Stimulated activated CD4-positive, alpha-beta T cell treated with anti-CD3 and anti-CD28 coated beads, Interleukin-2, amount 100 ng/mL, for 48 hours (primary cell): ENCODE measurements around the gene MLYCD.
"Not testable (repeated sequence)": the region's sequence is repeated elsewhere in the genome, so short reads cannot be mapped to it uniquely, and the experiment has no call there.

Experiments used
- DNase-seq, 2 donors: peaks; one replicate each; pipeline ENCODE4 v3.0.0-alpha.2; 2020

Gene MLYCD

DNA sequence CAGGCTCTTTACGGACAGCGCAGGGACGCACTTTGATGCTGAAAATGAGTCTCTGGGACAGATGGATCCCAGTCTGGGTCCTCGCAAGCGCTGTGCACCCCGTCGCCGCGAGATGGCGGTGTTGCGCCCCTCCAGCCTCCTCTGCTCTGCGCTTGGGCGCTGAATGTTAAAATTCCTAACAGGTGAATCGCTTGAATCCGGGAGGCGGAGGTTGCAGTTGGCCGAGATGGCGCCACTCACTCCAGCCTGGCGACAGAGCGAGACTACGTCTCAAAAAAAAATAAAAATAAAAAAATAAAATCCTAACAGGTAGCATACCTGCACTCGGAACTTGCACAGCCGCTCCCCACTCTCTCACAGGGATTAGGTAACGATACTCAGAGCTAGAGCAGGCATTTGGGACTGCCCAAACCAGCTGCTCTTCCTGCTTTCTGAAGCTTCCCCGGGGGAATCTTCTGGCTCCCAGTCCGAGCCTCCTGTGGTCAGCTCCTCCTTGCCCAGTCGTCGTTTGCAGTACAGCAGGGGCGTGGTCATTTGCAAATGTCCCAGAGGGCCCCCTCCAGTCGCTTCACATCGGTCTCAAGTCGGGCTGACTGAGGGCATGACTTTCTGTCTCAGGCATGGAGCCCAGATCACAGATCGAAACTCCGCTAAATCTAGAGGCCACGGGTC is 27.9 kb downstream of the MLYCD start:
- peak; percentile 64 to 76 for DNase-seq

DNA sequence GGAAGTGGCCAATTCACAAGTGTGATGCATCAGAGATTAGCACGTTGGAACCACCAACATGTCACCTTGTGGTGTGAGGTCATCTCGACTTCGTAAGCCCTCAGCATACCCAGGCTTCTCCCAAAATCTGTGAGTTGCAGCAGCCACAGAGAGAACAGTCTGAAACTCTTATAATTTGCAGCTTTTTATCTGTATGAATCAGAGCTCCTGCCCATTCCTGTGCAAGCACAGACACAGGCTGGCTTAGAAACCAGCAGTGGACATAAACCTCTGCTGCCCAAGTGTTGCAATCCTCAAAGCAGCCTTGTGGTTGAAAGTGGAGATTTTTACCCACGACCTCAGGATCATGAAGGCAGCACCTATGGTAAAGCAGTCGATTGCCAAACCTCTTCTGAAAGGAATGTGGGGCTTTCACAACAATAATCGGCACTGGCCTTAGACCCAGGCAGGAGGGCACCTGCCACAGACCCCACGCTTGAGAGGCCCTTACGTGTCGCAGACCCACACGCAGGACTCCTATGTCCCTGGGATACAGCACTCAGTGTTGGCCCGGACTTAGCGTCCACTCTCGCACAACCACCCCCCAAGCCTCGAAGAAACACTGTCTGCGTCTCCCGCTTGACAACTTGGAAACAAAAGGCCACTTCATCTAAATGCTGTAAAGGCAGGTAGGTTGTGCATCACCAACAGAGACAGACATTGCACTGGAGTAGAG is 29.6 kb downstream of the MLYCD start:
- DNase-seq = no peak

DNA sequence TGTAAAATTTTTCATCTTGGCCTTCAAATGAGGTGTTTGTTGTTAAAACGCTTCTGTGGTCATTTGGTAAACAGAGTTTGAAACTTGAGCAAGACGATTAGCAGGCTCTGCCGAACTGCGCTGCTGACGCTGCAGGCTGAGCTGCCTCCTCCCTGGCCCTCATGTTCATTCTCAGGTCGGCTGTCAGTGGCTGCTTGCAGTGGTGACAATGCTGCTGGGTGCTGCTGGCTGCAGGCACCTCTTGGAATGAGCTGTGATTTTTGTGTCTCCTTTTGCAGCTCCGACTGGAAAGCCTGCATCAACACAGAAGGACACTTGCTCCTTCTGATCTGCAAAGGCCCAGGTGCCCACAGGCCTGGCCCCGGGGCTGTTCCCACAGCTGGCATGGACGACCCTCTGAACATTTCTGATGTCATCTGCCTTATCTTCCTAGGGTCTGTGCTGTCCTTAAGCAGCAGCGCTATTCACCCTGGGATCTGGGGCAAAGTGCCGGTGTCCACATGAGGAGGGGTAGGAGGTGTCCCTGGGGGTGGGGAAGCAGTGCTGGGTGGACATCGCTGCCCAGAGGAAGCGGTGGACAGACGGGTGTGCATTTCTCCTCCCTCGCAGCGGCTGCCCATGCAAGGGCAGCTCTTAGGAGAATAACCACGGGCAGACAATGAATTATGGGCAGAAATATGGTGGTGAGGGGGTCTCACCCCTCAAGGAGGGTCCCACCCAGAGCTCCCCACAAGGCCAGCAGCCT is 31.1 kb downstream of the MLYCD start:
- no peak for DNase-seq

DNA sequence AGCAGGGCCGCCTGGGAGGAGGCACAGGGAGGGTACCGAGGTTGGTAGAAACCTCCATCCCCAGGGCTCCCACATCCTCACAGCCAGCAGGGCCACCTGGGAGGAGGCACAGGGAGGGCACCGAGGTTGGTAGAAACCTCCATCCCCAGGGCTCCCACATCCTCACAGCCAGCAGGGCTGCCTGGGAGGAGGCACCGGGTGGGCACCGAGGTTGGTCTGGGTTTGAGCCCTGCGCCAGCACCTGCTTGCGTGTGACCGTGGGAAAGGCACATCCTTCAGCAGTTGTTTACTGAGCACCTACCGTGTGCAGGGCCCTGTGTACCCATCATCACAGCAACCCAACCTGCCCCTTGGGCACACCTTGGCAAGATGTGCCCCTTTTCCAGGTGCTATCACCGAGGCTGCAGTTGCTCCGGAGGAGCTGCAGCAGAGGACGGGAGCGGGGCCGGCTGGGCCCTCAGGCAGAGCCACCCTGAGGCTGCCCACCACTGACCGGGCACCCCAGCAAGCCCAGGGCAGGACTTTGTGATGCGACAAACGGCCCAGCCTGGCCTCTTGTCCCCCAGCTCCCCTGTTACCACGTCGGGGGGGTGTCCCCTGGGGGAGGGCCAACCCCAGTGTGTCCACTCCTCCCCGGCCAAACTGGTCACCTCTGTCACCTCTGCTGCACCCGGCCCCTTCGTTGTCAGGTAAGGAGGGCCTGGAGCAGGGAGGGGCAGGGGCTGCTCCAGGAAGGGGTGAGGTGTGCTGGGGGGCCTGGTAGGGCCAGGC is 32.0 kb downstream of the MLYCD start:
- no peak for DNase-seq

DNA sequence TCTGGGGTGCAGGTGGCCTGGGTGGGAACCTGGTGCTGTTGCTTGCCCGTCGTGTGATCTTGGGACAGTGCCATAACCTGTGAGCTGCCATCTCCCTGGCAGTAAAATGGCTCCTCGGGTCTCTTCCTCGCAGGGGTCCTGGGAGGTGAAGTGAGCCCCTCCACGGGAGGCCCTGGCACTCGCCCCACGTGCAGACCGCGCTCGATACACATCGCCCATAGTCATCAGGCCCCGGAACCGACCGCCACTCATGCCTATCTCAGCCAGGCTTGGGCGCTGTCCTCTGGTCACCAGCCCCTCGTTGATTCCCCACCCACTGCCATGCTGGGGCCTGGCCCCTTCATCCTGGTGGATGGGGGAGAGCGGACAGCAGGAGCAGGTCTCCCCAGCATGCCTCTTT is 32.6 kb downstream of the MLYCD start:
- no peak for DNase-seq

DNA sequence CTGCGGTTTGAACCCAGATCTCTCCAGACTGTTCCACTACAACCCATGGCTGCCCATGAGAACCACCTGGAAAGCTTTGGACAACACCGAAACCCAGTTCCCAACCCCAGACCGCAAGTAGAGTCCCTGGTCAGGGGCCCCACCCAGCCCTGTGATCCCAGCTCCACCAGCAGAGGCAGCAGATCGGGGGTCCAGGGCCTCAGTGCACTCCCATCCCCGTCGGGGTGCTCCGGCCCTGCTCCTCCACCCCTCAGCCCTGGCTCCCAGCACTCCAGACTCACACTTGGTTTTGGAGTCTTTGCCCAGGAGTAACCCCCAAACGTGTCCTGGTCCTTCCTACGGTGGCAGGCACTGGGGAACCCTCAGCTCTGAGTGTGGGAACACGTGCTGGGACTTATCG is 33.4 kb downstream of the MLYCD start:
- no peak for DNase-seq

DNA sequence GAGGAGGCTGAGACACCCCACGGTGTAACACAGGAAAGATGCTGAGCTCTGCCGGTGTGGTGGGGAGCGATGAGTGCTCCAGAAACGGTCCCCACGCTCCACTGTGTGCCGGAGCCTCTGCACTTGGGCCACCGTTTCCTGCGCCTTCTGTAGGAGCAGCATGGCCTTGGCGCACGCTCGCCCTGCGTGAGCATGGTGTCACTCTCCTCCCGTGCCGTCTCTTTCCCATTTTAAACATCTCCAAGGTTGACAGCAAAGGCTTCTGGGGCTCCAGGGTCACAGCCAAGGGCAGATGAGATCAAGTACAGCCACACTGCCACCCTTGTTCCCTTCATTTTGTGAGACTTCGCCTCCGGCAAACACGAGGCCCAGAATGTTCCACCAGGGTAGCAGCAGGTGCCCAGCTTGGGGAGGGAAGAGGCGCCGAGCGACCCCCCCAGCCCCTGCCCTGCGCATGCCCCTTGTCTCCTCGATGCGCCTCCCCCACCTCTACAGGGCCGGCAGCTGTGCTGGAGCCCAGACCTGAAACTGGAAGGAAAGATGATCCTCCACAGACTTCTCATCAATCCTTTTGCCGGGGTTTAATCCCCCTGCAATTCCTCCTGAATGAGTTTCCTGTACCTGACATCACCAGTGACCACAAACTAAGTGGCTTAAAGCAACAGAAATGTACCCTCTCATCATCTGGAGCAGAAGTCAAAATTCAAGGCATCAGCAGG is 34.2 kb downstream of the MLYCD start:
- DNase-seq = no peak

DNA sequence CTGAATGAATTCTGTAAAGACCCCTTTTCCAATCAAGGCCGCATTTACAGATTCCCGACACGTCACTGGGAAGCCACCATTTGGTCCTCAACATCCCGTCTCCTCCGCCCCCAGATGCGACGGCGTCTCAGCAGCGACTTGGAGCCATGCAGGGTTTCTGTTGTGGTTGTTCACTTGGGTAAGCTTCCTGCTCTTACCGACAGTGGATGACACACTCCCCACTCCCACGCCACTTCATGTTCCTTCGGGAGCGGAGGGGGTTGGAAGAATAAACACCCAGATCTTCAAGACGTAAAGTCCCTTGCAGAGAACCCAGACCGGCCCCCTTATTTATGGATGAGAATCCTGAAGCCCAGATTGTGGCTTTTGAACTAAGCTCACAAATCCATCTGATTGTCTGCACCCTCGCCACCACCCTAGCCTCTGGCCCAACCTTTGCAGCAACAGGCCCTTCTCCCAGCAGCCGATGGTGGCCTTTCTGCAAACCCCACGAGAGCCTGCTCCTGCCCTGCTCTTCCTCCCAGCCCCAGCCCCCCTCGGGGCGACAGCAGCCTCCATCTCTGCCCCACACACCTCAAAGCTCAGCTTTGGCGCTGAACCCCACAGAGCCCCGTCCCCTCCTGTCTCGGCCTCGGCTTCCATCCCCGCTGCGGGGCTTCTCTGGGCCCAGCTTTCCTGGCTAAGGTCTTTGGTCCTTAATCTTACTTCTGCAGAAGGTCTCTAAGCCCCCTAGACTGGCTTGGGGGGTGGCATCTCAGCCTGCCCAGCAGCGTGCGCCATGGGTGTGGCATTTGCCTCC is 35.2 kb downstream of the MLYCD start:
- no peak for DNase-seq

DNA sequence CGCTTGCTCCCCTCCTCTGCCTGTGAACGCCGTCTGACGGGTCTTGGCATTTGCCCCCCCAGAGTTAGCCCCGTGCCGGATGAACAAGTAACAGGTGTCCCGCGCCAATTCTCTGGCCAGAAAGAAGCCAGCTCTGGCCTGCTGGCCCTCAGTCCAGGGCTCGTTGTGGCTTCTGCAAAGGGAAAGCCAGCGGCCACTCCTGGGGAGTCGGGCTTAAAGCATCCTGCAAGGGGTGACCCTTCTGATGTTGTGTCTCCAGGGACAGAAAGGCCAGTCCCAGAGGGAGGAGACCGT is 35.7 kb downstream of the MLYCD start:
- DNase-seq = no peak

DNA sequence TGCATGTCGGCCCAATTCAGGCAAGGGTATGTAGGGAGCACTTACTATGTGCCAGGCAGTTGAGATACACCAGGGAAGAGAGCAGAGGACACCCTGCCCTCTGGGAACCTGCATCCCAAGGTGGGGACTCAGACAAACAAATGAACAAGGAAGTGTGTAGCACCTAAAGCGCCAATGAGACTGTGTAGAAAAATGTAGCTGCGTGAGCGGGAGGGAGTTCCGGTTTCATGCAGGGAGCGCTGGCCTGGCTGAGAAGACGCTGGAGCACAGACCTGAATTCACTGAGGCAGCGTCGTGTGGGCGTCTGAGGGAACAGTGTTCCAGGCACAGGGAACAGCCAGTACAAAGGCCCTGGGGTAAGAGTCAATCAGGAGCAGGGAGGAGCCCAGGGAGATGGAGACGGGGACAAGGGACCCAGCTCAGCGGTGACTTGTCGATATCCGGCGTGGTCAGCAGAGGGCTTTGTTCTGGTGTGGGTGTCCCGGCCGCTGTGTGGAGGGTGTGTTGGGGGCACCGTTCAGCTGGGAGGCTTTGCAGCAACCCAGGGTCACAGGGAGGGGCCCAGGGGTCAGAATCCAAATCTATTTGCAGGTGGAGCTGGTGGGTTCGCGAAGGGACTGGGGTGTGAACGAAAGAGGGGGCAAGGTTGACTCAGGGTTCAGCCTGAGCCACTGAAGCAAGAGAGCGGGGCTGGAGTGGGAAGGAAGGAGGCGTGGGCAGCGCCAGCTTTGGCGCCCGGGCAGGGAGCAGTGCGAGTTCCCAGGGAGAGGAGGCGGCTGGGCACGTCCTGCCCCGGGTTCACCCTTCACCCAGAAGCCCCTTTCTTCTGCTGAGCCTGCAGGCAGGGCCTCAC is 36.3 kb downstream of the MLYCD start:
- no peak for DNase-seq

DNA sequence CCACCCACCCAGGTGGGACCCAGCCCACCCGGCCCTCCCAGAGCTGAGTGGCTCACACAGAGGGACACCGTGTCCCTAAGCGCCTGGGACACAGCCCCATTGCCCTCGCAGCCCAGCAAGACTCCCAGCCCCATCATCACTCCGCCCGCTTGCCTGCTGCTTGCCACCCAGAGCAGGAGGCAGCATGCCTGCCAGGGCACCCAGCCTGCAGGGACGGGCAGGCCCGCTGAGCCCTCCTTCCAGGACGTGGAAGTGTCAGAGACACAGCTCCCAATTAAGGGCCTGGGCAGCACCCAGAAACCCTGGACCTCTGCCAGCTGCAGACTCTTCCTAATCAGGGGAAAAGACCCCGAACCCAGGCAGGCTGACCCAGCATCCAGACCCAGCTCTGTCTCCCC is 36.9 kb downstream of the MLYCD start:
- DNase-seq = no peak

DNA sequence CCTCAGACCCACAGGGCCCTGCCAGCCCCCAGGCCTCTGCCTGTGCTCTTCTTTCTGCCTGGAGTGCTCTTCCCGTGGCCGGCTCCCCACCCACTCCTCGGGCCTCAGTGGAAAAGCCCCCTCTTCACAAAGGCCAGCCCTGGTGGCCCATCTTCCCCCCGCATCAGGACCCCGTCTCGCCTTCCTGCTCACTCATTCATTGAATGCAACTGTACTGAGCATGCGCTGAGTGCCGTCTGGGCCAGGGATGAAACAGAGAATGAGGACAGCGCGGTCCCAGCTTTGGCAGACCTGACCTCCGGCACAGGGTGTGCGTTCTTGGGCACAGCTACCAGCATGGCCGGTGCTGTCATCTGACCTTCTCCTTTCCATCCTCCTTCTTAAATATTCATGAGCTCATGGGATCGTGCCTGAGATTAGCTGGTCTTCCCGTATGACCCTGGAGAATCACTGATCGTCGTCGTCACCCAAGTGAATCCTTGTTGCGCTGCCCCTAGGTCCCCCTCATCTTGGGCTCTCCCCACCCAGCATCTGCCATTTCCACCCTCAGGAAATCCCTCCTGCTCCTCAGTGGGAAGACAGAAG is 37.8 kb downstream of the MLYCD start:
- DNase-seq = no peak

DNA sequence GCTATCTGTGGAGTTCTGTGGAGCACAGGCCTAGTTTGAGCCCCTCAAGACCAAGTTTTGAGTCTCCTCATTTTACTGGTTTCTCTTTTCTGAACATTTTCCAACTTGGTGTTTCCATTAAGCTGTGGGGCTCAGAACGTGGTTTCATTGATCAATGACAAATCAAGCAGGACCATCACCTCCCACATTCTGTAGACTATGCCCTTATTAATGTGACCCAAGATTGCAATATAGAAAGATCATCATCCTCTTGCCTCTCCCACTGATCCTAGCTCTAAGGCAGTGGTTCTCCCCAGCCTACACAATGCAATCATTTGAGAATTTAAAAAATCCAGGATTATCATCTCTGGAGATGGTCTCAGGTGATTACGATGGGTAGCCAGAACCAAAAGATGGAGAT is 38.4 kb downstream of the MLYCD start:
- no peak for DNase-seq

DNA sequence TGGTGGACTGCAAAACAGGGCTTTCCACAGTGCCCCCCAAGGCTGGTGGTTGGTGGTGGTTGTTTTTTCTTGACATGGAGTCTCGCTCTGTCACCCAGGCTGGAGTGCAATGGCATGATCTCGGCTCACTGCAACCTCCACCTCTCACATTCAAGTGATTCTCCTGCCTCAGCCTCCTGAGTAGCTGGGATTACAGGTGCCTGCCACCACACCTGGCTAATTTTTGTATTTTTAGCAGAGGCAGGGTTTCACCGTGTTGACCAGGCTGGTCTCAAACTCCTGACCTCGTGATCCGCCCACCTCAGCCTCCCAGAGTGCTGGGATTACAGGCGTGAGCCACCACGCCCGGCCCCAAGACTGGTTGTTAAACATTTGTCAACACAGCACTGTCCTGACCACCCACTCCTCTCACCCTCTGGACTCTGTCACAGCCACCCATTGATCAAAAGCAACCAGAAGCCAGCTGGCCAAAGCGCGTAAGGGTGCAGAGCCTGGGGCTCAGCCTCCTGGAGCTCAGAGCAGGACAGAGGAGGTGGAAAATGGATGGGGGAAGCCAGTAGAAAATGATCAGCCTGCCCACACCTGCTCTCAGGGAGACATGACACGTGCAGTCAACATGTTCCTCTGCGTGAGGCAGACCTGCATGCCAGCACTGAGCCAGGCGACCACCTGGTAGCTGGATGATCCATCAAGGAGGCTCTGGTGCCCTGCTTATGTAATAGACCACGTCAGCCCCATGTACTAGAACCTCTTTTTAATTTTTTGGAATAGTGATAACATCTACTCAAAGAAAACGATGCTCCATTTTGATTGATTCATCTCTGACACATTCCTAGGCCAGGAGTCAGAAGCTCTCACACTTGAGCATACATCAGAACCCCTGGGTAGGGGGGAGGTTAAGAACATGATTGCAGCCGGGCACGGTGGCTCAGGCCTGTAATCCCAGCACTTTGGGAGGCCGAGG is 39.3 kb downstream of the MLYCD start:
- no peak for DNase-seq

DNA sequence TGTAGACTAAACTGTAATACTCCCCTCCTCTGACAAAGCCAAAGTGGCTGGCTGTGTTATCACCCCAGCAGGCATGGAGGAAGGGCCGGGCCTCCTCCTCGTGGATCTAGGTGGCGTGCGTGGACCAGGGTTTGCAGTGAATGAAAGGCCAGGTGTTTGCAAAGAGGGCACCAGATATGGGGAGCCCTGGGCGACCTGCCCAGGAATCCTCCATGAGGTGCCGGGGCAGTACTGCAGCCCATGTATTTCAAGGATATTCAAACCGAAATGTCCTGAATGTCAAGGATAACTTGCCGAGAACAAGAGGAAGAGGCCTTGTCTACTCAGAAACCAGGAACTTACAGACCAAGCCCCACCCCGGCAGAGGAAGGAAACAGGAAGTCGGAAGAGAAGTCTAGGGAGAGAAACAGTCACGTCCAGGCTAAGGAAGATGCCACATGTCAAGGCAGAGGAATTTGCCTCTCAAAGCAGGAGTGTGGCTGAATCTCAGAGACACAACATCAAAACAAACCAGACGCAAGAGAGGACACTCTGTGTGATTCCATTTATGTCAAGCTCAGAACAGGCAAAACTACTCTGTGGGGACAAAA is 40.4 kb downstream of the MLYCD start:
- no peak for DNase-seq

DNA sequence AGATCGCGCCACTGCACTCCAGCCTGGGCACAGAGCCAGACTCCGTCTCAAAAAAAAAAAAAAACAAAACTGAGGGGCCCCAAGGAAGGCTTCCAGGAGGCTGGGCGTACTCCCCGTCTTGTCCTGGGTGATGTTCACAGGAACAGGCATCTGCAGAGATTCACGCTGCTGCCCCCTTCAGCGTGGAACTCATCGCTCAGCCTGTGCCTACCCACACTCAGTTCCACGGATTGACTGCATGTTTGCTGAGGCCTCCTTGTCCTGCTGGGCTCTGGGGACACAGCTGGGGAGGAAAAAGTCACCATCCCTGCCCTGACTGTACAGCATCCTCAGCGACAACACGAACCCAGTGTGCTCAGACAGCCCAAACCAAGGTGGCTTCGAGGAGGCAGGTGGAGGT is 41.2 kb downstream of the MLYCD start:
- DNase-seq = no peak

DNA sequence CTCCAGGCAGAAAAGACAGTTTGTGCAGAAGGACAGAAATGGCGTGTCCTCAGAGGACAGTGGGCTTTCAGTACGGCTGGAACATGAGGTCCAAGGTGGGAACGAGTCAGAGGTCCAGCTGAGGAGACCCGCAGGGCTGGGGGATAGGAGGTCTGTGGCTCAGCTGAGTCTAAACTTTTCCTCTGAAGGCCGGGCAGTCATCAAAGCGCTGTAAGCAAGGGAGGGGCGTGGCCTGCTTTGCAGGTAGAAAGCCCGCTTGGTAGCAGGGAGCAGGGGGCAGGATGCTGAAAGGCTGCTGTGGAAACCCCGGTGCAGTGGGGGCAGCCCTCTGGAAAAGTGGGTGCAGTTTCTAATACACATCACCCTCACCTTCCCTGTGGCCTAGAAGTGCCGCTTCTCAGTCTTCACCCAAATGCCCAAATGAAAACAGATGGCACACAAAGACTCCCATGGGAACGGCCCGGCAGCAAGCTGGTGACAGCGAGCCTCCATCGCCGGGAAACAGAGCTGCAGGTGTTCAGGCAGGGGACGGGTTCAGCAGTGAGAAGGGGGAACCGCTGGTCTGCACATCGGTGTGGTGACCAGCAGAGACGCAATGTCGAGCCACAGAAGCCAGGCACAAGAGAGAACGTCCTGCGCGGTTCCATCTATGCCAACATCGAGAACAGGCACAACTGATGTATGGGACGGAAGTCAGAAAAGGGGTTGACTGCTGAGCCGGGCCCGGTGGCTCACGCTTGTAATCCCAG is 41.9 kb downstream of the MLYCD start:
- DNase-seq = no peak

DNA sequence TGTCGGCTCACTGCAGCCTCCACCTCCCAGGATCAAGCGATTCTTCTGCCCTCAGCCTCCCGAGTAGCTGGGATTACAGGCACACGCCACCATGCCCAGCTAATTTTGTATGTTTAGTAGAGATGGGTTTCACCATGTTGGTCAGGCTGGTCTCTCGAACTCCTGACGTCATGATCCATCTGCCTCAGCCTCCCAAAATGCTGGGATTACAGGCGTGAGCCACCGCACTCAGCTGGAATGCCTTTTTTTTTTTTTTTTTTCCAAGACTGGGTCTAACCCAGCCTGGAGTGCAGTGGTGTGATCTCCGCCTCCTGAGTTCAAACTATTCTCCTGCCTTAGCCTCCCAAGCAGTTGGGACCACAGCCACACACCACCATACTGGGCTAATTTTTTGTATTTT is 42.6 kb downstream of the MLYCD start:
- DNase-seq = not testable (repeated sequence)
